ENCODE data around the gene PHLDA3. TPM values are rescaled to one million over a fixed set of nuclear protein-coding genes. Genes with fewer than 3 reads are reported as not detected.
"Not testable (repeated sequence)": the region's sequence is repeated elsewhere in the genome, so short reads cannot be mapped to it uniquely, and the experiment has no call there.

PHLDA3 gene
- total RNA-seq, 1 donor from 2014 or later: 77.0 TPM

GRCh38 chr1:201503397-201504176, 34.6 kb upstream of the PHLDA3 start:
- peak; percentile 96 for DNase-seq (ENCODE audit: low spot score)

- no peak for DNase-seq (ENCODE audit: low spot score)
Measured at GRCh38 chr1:201502511-201502857, 33.5 kb upstream of the PHLDA3 start.

- DNase-seq (ENCODE audit: low spot score): no peak
Measured at GRCh38 chr1:201501812-201502510, 33.0 kb upstream of the PHLDA3 start.

- DNase-seq (ENCODE audit: low spot score): no peak
Measured at GRCh38 chr1:201501144-201501543, 32.2 kb upstream of the PHLDA3 start.

- DNase-seq (ENCODE audit: low spot score): peak; percentile 79
Measured at GRCh38 chr1:201500670-201501120, 31.7 kb upstream of the PHLDA3 start.

- DNase-seq (ENCODE audit: low spot score): no peak
Measured at GRCh38 chr1:201499795-201500669, 31.0 kb upstream of the PHLDA3 start.

- DNase-seq (ENCODE audit: low spot score): no peak
Measured at GRCh38 chr1:201499191-201499590, 30.2 kb upstream of the PHLDA3 start.

GRCh38 chr1:201498621-201499020, 29.6 kb upstream of the PHLDA3 start:
- DNase-seq (ENCODE audit: low spot score): no peak

- no peak for DNase-seq (ENCODE audit: low spot score)
Measured at GRCh38 chr1:201497935-201498509, 29.0 kb upstream of the PHLDA3 start.

- DNase-seq (ENCODE audit: low spot score): no peak
Measured at GRCh38 chr1:201496296-201496690, 27.3 kb upstream of the PHLDA3 start.

GRCh38 chr1:201495551-201496295, 26.7 kb upstream of the PHLDA3 start:
- DNase-seq (ENCODE audit: low spot score): peak; percentile 94

GRCh38 chr1:201493757-201494617, 25.0 kb upstream of the PHLDA3 start:
- DNase-seq (ENCODE audit: low spot score): peak; percentile 92

- DNase-seq (ENCODE audit: low spot score): not testable (repeated sequence)
Measured at GRCh38 chr1:201493026-201493656, 24.2 kb upstream of the PHLDA3 start.

- DNase-seq (ENCODE audit: low spot score): no peak
Measured at GRCh38 chr1:201491896-201492511, 23.0 kb upstream of the PHLDA3 start.

GRCh38 chr1:201490708-201491131, 21.7 kb upstream of the PHLDA3 start:
- DNase-seq (ENCODE audit: low spot score): no peak

- DNase-seq (ENCODE audit: low spot score): no peak
Measured at GRCh38 chr1:201489643-201490261, 20.8 kb upstream of the PHLDA3 start.

- no peak for DNase-seq (ENCODE audit: low spot score)
Measured at GRCh38 chr1:201488830-201489589, 20.0 kb upstream of the PHLDA3 start.

GRCh38 chr1:201487742-201488141, 18.8 kb upstream of the PHLDA3 start:
- no peak for DNase-seq (ENCODE audit: low spot score)
